ENCODE results near the gene ZAR1L. TPM values are rescaled to one million over a fixed set of nuclear protein-coding genes. Genes with fewer than 3 reads are reported as not detected.
"Not testable (repeated sequence)": the region's sequence is repeated elsewhere in the genome, so short reads cannot be mapped to it uniquely, and the experiment has no call there.

ZAR1L gene
- total RNA-seq (2021; ENCODE audit: unreplicated experiment) (not detected), Bru-seq, nascent RNA (percentile 21 among the genes with signal in this experiment), BruChase-seq, experiment 1, labeled RNA remaining after a 2-hour chase (percentile 22 among the genes with signal in this experiment), BruChase-seq, experiment 2, labeled RNA remaining after a 6-hour chase (percentile 21 among the genes with signal in this experiment)
- not detected for polyA plus RNA-seq (2012; ENCODE audit: insufficient read length)
- long read RNA-seq = 0 reads

GRCh38 chr13:32315238-32316027 is at the start of gene ZAR1L, which contains the start of gene BRCA2:
TSS of gene ZAR1L (minus strand) at chr13:32315363. CDS start at chr13:32311925, 3,438 bp downstream.
TSS of gene BRCA2 (plus strand) at chr13:32315508. CDS start at chr13:32316461, 953 bp downstream.
- Histone ChIP-seq H3K36me3 (ENCODE audit: control insufficient read depth, insufficient read depth, low read length) (no peaks in the 10 kb centered on the region; the same call in 1 of the 2 replicates), H3K9me3 (ENCODE audit: control insufficient read depth, insufficient read depth, low read depth, low read length) (no peaks in the 10 kb centered on the region), H3K4me1 (ENCODE audit: control insufficient read depth, insufficient read depth, low read length) (peaks cover 4% of the 10 kb centered on the region; the same call in 1 of the 2 replicates), H3K27me3 (ENCODE audit: control insufficient read depth, insufficient read depth, low read length) (no peaks in the 10 kb centered on the region), H3K4me3 (ENCODE audit: low read depth in 2 of 2, low read length in 2 of 2) (peak within 1 kb of the TSS; percentile 73 to 90), H3K27ac (ENCODE audit: low read length) (peak within 1 kb of the TSS; percentile 89)
- in situ Hi-C loops (cut with HindIII; ENCODE audit: low pct_unique_long_range_greater_than_20kb, low sequenced_read_pairs) (no loop called here), intact Hi-C loops (cut with micrococcal nuclease; ENCODE audit: unreplicated experiment) (loop anchor here (10.0 kb wide), 1 partner anchor 301 kb away; no protein-coding TSS in a partner anchor)
- peak; percentile 17 for DNase-seq (ENCODE audit: low read depth, low spot score)
- TF ChIP-seq POLR2AphosphoS5 (IDR thresholded peaks at IDR 0.05; ENCODE audit: low read depth, low read length) (peak; percentile 88), REST (IDR thresholded peaks at IDR 0.05; ENCODE audit: insufficient read depth in 1 of 2, low read depth in 2 of 2, low read length in 1 of 2) (no peak), CTCF (IDR thresholded peaks at IDR 0.05) (no peak), SIN3A (IDR thresholded peaks at IDR 0.05; ENCODE audit: borderline replicate concordance, insufficient read depth, low read depth, low read length) (peak; percentile 96), TCF7L2 (IDR thresholded peaks at IDR 0.05; ENCODE audit: low read depth, low read length) (0 out of 2 replicates have a peak, but pooled peaks have one; percentile 35)
- POLR2A ChIA-PET = interaction anchor here (0.6 to 0.7 kb wide), 3 partner anchors 16 to 1293 kb away, joined by 3 to 4 read pairs (median 4); no protein-coding TSS in a partner anchor
- CTCF ChIA-PET = no interaction called here
- peak; percentile 99 for ATAC-seq
- no TSS peak for BruUV-seq (replicated peaks)

- CTCF ChIA-PET = no interaction called here
- no peaks in the 10 kb centered on the region for H3K4me1 ChIP-seq (ENCODE audit: control insufficient read depth, insufficient read depth, low read length)
- no TSS peak for BruUV-seq (replicated peaks)
These were observed 47.4 kb upstream of the ZAR1L start for GRCh38 chr13:32362574-32362973.

GRCh38 chr13:32355935-32356334 is 40.8 kb upstream of the ZAR1L start:
- CTCF ChIA-PET; H3K36me3 ChIP-seq (ENCODE audit: control insufficient read depth, insufficient read depth, low read length); POLR2A ChIA-PET: not testable (repeated sequence)

More at GRCh38 chr13:32362574-32362973, 47.4 kb upstream of the ZAR1L start:
- no peak for ATAC-seq
- Histone ChIP-seq H3K27ac (ENCODE audit: low read length) (no peak overlapping the region), H3K4me3 (ENCODE audit: low read depth in 2 of 2, low read length in 2 of 2) (no peak overlapping the region), H3K9me3 (ENCODE audit: control insufficient read depth, insufficient read depth, low read depth, low read length) (no peaks in the 10 kb centered on the region), H3K27me3 (ENCODE audit: control insufficient read depth, insufficient read depth, low read length) (no peaks in the 10 kb centered on the region), H3K36me3 (ENCODE audit: control insufficient read depth, insufficient read depth, low read length) (no peaks in the 10 kb centered on the region)
- in situ Hi-C loops (cut with HindIII; ENCODE audit: low pct_unique_long_range_greater_than_20kb, low sequenced_read_pairs) = no loop called here
- POLR2A ChIA-PET = no interaction called here
- intact Hi-C loops (cut with micrococcal nuclease; ENCODE audit: unreplicated experiment) = no loop called here
- no peak for DNase-seq (ENCODE audit: low read depth, low spot score)
- no peak for TF ChIP-seq CTCF (IDR thresholded peaks at IDR 0.05)

More at GRCh38 chr13:32355935-32356334, 40.8 kb upstream of the ZAR1L start:
- ATAC-seq; H3K4me1 ChIP-seq (ENCODE audit: control insufficient read depth, insufficient read depth, low read length); H3K27ac ChIP-seq (ENCODE audit: low read length); H3K27me3 ChIP-seq (ENCODE audit: control insufficient read depth, insufficient read depth, low read length); H3K4me3 ChIP-seq (ENCODE audit: low read depth in 2 of 2, low read length in 2 of 2); DNase-seq (ENCODE audit: low read depth, low spot score); BruUV-seq (replicated peaks); intact Hi-C loops (cut with micrococcal nuclease; ENCODE audit: unreplicated experiment); H3K9me3 ChIP-seq (ENCODE audit: control insufficient read depth, insufficient read depth, low read depth, low read length); in situ Hi-C loops (cut with HindIII; ENCODE audit: low pct_unique_long_range_greater_than_20kb, low sequenced_read_pairs): not testable (repeated sequence)

Measured in Panc1 (cell line).